HG02610 (cell line): ENCODE measurements around the gene MEX3A.
"Not testable (repeated sequence)": the region's sequence is repeated elsewhere in the genome, so short reads cannot be mapped to it uniquely, and the experiment has no call there.

Experiments used
- ATAC-seq: cut with Tn5 transposase; IDR thresholded peaks from one replicate; pipeline ENCODE4 v1.9.1; 2021; ENCODE audit warnings: mild to moderate bottlenecking, moderate library complexity; ENCODE audit not compliant: unreplicated experiment

Gene MEX3A

DNA sequence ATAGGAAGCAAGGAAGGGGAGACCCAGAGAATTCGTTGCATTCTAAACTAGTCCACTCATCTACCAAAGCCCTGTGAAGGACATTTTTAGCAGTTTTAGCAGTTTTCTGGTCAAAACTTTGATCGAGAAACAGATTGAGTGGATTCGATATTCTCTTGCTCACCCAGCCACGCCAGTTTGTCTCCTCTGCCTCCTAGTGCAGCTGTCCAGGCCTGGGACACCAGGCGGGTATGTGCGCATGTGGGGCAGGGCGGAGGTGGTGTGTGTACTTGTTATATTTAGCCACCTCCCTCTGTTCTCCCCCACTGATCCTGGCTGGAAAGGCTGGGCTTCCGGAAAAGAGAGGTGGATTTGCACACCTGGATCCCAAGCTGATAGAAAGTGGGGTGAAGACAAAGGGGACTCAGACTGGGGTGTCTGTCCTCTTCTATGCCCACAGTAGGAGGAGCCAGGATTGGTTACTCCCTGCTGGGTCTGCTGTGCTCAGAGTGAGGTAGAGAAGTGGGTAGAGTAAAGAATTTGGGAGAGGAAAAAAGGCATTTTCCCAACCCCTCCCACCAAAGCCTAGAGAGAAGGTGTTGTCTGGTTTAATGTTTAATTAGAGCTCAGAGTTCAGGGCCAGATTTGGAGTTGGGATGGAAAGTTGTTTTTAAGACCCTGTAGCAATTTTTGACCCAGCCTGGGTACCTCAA, 36.1 kb upstream of the MEX3A start:
- no peak for ATAC-seq

DNA sequence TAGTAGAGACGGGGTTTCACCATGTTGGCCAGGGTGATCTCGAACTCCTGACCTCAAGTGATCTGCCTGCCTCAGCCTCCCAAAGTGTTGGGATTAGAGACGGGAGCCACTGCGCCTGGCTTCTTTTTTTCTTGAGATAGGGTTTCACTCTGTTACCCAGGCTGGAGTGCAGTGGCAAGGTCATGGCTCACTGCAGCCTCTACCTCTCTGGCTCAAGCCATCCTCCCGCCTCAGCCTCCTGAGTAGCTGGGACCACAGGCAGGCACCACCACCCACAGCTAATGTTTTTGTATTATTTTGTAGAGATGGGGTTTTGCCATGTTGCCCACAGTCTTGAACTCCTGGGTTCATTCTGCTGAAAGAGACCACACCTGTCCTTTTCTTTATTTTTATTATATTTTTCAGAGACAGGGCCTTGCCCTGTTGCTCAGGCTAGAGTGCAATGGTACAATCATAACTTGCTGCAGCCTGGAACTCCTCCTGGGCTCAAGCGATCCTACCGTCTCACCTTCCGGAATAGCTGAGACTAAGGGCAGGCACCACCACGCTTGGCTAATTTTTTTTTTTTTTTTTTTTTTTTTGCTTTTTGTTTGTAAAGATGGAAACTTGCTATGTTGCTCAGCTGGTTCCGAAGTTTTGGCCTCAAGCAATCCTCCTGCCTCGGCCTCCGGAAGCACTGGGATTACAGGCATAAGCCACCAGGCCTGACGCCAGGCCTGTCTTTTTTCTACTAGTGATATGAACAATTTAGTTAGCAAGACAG, 35.3 kb upstream of the MEX3A start:
- no peak for ATAC-seq

DNA sequence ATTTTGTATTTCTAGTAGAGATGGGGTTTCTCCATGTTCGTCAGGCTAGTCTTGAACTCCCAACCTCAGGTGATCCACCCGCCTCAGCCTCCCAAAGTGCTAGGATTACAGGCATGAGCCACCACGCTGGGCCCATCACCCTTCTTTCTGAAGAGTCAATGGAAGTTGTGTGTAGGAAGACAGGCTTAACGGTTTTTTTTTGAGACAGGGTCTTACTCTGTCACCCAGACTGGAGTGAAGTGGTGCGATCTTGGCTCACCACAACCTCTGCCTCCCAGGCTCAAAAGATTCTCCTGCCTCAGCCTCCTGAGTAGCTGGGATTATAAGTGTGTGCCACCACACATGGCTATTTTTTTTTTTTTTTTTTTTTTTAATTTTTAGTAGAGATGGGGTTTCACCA, 34.5 kb upstream of the MEX3A start:
- ATAC-seq: not testable (repeated sequence)

DNA sequence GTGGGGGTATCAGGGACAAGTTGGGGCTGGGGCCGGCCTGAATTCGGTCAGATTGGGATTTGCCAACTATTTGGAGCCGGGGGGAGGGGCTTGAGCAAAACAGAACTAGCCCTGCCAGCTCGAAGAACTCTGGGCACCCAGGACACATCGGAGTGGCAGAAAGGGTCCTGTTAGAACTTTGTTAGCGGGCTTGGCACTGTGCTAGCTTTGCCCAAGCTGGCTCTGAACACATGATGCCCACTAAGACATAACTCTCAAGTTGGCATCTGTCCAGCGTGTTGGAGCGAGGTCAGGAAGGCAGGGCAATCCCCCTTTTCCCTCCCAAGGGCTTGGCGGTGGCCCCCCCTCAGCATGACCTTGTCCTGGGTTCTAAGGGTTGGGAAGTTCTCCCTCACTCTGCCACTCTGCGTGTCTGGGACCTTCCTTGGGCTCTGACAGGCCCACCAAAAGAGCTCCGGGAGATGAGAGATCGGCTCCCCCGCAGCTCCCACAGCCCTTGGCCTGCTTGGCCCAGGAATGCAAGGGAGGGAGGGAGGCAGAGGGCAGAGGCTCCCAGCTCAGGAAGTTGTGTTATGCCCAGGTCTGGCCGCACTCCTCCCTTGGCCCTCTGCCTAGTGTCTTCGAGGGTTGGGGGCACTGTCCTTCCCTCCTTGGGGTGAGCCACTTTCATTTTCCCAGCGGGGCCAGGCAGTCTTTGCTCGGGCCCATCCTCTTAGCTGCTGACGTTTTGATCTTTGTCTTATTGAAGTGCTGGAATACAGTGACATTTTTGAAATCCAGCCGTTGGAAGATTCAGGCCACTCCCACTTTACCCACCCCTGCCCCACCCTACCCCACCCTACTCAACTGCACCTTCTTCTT, 33.5 kb upstream of the MEX3A start:
- ATAC-seq: no peak

DNA sequence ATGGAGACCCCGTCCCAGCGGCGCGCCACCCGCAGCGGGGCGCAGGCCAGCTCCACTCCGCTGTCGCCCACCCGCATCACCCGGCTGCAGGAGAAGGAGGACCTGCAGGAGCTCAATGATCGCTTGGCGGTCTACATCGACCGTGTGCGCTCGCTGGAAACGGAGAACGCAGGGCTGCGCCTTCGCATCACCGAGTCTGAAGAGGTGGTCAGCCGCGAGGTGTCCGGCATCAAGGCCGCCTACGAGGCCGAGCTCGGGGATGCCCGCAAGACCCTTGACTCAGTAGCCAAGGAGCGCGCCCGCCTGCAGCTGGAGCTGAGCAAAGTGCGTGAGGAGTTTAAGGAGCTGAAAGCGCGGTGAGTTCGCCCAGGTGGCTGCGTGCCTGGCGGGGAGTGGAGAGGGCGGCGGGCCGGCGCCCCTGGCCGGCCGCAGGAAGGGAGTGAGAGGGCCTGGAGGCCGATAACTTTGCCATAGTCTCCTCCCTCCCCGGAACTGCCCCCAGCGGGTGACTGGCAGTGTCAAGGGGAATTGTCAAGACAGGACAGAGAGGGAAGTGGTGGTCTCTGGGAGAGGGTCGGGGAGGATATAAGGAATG, 32.8 kb upstream of the MEX3A start:
- ATAC-seq: no peak

DNA sequence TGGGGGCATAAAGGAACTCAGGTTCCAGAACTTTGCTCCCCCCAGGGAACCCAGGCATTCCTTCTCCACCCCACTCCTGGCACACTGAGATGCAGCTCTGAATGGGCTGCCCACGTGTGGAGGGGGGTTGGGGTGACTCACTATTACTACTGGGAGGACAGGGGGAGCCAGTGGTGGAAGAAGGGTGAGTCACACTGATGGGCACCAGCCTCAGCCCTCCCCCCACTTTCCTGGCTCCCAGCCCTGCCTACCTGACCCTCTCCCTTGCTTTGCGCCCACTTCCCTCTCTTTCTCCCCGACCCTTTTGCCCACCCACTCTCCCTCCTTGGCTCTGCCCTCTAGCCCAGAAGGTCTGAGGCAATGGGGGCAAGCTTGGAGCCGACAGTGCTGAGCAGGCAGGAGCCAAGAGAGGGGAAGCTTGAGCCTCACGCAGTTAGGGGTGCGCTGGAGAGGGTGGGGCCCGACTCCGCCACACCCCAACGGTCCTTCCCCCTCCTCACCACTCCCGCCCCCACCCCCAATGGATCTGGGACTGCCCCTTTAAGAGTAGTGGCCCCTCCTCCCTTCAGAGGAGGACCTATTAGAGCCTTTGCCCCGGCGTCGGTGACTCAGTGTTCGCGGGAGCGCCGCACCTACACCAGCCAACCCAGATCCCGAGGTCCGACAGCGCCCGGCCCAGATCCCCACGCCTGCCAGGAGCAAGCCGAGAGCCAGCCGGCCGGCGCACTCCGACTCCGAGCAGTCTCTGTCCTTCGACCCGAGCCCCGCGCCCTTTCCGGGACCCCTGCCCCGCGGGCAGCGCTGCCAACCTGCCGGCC, 32.0 kb upstream of the MEX3A start, which contains the start of gene LMNA:
Gene LMNA, plus strand, starts transcription at position 611 of the 818 bp plus-strand sequence. CDS start 208 bp downstream, outside the sequence.
- peak; percentile 76 for ATAC-seq

DNA sequence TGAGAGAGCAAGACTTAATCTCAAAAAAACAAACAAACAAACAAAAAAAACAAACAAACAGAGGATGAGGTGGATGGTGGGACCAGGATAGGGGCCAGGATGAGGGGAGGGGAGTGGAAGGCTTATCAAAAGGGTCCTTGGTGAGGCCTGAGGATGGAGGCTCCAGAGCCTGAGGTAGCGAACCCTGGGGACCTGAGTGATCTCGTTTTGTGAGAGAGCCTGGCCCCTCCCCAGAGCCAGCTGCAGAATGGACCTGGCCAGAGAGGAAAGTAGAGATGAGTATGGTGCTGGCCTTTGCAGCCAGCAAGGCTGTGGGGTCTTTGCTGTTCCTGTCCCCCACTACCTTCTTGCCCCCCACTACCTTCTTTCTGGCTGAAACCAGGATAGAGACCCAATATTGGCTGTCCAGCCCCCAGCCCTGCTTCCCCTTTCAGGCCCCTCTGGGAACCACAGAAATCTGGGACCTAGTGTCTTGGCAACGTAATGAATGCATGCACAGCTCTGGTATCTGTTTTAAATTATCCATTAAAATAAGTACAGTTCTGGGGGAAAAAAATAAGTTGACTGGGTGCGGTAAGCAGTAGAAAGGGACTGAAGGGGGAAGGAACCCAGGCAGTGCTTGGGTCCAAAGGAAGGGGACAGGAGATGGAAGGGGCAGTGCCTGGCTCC, 31.2 kb upstream of the MEX3A start:
- no peak for ATAC-seq

DNA sequence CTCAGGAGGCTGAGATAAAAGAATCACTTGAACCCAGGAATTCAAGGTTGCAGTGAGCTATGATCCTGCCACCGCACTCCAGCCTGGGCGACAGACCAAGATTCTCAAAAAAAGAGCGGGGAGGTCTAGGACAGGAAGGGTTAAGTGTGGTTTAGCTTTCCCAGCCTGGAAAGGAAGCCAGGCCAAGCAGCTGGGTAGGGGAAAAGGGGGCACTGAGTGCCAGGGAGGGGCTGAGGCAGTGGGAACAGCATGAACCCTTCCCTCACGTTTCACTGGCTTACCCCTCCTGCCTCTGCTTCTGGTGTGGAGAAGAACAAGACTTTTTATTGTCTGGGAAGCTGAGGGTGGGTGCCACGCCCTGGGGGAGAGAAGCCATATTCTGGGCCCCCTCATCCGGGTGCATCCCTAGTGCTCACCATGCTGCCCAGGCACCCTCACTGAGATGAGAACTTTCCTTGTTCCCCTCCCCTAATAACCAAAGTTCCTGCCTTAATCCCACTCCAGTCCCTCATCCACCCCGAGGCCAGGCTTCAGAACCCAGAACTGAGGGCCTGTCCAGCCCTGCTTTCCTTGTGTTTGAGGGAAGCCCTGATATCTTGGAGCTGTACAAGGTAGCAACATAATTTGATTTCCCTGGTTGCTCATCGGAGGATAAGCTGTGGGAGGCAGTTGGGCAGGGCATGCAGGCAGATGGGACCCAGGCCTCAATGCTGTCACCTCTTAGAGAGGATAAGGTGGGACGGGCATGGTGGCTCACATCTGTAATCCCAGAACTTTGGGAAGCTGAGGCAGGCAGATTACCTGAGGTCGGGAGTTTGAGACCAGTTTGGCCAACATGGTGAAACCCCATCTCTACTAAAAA, 30.2 kb upstream of the MEX3A start:
- ATAC-seq: no peak

DNA sequence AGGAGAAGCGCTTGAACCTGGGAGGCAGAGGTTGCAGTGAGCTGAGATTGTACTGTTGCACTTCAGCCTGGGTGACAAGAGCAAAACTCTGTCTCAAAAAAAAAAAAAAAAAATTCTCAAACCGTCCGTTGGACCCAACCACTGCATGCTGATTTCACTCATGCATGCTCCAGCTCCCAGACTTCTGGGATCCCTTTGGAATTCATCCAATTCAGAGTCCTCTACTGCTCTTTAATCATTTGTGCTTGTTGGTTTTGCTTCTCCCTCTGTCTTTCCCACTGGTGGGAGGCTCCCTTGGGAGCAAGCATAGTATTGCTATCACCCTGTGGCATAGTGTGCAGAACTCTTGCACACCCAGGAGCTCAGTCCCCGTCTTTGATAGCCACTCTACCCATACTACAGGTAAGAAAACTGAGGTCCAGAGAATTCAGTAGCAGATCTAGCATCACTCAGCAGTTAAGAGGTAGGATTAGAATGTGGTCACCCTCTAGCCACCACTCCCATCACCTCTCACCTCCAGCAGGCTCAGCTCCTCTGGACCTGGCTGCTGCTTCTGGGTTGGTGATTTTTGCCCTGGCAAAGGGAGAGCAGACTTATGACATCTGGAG, 29.2 kb upstream of the MEX3A start:
- ATAC-seq: no peak

DNA sequence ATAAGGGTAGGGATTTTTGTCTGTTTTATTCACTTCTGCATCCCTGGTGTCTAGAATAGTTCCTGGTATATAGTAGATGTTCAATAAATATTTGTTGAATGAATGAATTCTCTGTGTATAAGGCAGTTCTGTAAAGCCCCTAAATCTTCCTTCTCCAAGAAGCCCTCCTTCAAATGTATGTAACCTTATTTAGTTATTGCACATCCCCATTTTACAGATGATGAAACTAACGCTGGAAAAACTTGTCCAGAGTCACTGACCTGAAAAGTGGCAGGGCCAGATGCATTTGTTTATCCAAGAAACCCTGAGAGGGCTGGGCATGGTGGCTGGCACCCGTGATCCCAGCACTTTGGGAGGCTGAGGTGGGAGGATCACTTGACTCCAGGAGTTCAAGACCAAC, 28.0 kb upstream of the MEX3A start:
- no peak for ATAC-seq

DNA sequence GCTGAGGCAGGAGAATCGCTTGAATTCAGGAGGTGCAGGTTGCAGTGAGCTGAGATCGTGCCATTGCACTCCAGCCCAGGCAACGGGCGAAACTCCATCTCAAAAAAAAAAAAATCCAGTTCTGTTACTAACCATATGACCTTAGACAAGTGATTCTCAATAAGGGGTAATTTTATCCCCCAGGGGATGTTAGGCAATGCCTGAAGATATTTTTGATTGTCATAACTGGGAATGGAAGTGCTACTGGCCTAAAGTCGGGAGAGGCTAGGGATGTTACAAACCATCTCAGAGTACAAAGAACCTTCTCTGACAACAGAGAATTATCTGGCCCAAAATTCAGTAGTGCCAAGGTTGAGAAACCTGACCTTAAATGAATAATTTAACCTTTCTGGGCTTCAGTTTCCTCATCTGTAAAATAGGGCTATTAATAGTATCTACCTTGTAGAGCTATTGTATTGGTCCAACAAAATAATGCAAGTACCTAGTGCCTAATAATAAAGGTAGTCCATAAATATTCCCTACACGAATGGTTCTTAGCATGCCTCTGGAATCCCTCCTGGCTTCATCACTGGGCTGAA, 26.5 kb upstream of the MEX3A start:
- ATAC-seq: no peak

DNA sequence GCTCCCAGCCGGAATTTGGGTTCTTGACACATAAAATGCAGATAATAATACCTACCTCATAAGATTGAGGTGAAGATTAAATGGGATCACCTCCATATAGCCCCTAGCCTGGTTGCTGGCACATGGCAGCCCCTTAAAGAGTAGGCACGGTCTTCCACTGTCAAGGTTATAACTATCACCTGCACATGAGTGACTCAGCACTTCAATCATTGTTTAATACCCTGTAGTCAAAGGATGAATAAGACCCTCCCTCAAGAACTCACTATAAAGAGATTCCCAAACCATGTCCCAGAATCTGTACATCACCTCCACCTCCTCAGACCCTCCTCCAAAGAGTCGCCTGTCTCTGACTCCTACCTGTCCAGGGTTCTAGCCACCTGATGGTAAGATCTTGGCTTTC, 25.8 kb upstream of the MEX3A start:
- no peak for ATAC-seq

DNA sequence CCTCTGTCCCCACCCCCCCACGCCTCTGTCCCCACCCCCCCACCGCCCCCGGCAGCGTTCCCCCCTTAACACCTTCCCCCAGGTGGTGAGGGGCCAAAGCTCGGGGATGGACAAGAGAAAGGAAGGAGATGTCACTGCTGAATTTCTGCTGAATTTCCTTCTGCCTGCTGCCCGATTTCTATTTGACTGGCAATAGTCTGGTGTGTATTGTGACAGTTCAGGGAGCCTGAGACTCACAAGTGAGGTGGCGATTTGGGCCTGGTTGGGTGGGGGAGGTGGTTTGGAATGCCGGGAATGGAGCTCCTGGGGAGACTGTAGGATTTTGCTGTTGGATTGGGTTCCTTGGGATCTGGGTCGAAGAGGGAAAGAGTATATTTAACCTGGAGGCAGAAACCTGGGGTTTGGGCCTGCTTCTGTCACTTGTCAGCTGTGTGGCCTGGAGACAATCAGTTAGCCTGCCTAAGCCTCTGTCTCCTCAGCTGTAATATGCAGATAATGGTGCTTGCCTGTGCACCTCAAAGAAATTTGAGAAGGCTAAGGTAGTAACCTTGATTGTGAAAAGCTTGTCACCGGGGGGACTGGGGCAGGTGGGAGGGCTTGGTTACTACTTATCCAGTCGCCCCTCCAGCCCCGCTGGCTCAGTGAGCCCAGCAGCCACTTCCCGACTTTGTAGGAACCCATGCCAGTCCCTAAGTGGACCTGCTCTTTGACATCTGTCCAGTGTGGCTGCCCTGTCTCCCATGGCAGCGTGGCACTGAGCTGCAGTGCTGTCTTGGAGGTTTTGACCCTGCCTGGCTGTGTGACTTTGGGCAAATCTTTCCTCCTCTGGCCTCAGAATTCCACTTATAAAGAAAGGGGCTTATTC, 24.6 kb upstream of the MEX3A start:
- no peak for ATAC-seq

DNA sequence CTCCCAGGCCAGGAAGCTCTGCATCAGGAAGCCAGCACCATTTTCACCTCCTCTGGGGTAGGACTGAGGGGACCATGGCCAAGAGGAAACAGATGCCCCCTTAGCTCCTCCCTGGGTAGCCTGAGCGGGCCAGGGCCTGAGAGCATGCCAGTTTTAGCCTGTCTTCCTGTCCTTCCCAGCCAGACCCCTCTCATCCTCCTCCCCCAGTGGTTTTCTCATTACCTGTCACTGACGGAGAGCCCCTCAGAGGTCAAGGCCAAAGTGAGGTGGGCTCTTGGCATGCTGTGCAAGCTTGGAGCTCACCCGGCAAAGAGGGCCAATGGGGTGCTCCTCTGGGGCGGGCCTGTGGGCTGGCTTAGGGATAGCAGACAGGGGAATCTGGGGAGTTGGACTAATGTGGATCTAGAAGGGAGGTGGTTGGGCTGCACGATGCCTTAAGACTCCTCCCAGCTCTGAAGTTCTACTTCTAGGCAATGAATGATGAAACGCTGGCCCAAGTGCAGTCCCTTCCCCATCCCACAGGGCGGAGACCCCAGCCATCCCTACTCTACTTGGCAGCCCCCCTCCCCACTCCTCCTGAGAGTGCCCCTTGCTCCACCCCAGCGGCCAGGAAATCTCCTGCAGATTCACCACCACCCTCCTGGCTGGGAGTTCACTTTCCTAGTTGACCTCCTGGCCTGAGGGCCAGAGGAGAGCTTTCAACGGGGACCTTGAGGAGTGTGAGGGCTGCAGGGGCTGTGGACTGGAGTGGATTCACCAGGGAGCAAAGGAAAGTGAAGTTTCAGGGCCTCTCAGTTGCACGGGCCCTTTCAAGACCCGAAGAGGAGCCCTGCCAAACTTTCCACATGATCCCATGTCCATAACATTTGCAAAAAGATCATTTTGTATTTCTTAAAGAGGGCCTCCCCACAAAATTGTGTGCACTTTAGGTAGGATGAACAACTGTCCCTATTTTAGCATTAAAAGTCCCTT, 22.9 kb upstream of the MEX3A start:
- ATAC-seq: no peak

DNA sequence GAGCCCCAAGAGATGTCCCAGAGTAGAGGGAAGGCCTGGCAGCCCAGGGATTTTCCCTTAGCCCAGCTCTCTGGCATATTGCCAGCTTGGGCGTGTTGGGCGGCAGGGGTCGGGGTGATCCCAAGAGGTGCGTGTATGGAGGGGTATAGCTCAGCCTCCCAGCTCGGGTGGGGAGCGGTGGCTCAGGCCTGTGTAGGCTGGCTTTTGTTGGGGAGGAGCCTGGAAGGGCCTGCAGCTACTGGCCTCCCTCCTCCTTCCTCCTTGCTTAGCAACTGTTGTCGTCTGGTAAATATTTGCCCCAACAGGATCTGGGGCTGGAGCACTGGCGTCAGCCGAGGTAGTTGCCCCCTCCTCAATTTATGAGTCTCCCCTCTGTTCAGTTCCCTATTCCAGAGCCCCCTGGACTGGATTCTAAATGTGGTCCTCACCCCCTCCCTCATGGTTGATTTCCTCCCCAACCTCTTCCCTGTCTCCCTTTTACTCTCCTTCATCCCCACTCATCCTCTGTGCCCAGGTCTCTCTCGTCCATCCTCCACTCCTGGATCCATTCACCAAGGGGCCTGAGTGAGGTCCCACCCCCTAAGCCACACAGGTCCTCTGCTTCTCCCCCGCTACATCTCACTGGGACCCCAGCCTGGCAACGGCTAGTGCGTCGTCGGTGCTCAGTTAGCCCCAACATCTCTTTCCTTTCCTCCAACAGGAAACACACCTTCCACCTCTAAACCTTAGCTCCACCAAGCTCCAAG, 22.0 kb upstream of the MEX3A start:
- ATAC-seq: no peak
